ENCODE measurements around the gene ELMO1. TPM values are rescaled to one million over a fixed set of nuclear protein-coding genes. Genes with fewer than 3 reads are reported as not detected.

The ELMO1 gene
- total and polyA plus RNA-seq, 8 donors, result 18.2 to 55.3 (median 45.6) TPM

- ATAC-seq (peak; percentile 44), DNase-seq (no peak)
- Histone ChIP-seq H3K4me1 (peaks cover under 1 to 39% of the 10 kb centered on the region in 2 donors), H3K4me3 (no peak overlapping the region), H3K27ac (peak overlapping the region in 1 of 2 donors; percentile 45), H3K36me3 (no peaks in the 10 kb centered on the region), H3K9me3 (no peaks in the 10 kb centered on the region), H3K27me3 (no peaks in the 10 kb centered on the region)
- TF ChIP-seq CTCF (IDR thresholded peaks at IDR 0.05), result no peak
- intact Hi-C loops (cut with DNase I), result no loop called here
These were observed 23.7 kb downstream of the ELMO1 start for GRCh38 chr7:37424995-37425394.

GRCh38 chr7:37424521-37424920 lies 24.1 kb downstream of the ELMO1 start:
- peaks cover 0 to 39% of the 10 kb centered on the region in 2 donors for H3K4me1 ChIP-seq
- no peaks in the 10 kb centered on the region for H3K36me3 ChIP-seq
- intact Hi-C loops (cut with DNase I), result no loop called here
- no peak overlapping the region for H3K27ac ChIP-seq
- no peaks in the 10 kb centered on the region for H3K27me3 ChIP-seq
- H3K4me3 ChIP-seq, result no peak overlapping the region
- ATAC-seq (no peak), DNase-seq (no peak)
- H3K9me3 ChIP-seq, result no peaks in the 10 kb centered on the region
- TF ChIP-seq CTCF (IDR thresholded peaks at IDR 0.05), result no peak

- no peak for TF ChIP-seq CTCF (IDR thresholded peaks at IDR 0.05)
- Histone ChIP-seq H3K9me3 (no peaks in the 10 kb centered on the region), H3K36me3 (no peaks in the 10 kb centered on the region), H3K4me3 (no peak overlapping the region), H3K4me1 (peaks cover 0 to 33% of the 10 kb centered on the region in 2 donors), H3K27ac (peak overlapping the region in 1 of 2 donors; percentile 28), H3K27me3 (no peaks in the 10 kb centered on the region)
- intact Hi-C loops (cut with DNase I), result no loop called here
- ATAC-seq (peak; percentile 54), DNase-seq (peak in 1 of 4 donors; percentile 36)
These were observed 26.7 kb downstream of the ELMO1 start for GRCh38 chr7:37421861-37422500.

DNA sequence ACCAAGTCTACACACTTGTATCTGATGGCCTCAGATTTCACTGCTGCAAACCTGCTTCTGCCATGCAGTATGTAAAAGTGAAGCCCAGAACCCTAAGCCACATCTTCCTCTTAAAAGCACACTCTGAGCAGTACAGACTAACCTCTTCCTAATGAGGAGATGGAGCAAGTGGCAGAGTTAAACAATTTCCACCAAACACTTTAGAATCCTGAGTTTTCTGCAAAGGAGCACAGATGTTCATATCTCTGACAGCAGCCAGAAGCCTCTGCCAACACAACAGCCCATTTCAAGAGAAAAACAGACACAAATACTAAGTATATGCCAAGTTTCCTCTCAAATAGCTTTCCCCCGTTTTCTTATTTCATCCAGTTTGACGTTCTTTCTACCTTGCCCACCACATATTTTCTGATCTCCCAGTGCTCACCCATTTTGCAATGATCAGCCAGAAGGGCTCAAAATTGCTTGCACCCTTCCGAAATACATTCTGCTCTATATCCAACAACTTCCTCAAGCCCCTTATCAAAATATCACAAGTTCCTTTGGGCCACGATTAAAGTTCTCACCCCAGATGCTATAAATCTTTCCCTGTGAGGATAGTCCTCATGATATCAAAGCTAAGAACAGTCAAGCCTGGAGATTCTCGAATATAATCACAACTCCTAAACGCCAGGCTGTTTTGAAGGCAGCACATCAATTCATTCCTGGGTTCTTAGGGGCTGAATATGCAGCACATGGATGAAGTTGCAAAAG lies 27.5 kb downstream of the ELMO1 start:
- peaks cover 0 to 32% of the 10 kb centered on the region in 2 donors for H3K4me1 ChIP-seq
- DNase-seq (peak in 2 of 4 donors; percentile 41 to 59), ATAC-seq (no peak)
- no peaks in the 10 kb centered on the region for H3K27me3 ChIP-seq
- no peak overlapping the region for H3K4me3 ChIP-seq
- no peaks in the 10 kb centered on the region for H3K9me3 ChIP-seq
- H3K36me3 ChIP-seq, result no peaks in the 10 kb centered on the region
- no peak for TF ChIP-seq CTCF (IDR thresholded peaks at IDR 0.05)
- intact Hi-C loops (cut with DNase I), result no loop called here
- no peak overlapping the region for H3K27ac ChIP-seq

DNA sequence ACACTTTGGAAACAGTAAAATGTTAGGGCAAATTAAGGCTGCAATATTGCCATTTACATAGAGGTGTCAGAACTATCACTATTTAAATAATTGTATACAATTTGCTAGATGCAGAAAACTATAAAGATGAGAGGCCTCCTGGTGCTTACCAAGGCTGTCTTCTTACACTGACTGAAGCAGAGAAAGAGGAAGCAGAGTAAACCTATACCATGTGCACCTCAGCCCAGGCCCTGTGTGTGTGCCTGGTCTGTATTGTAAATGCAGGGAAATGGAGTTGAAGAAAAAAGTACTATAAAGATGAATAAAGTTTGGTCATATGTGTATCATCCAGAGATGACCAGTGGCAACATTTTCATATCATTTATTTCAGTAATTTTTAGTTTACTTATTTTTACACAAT lies 29.2 kb downstream of the ELMO1 start:
- peaks cover 0 to 16% of the 10 kb centered on the region in 2 donors for H3K4me1 ChIP-seq
- ATAC-seq (no peak), DNase-seq (no peak)
- no peaks in the 10 kb centered on the region for H3K9me3 ChIP-seq
- no peak for TF ChIP-seq CTCF (IDR thresholded peaks at IDR 0.05)
- no peaks in the 10 kb centered on the region for H3K27me3 ChIP-seq
- no peak overlapping the region for H3K4me3 ChIP-seq
- intact Hi-C loops (cut with DNase I), result no loop called here
- H3K27ac ChIP-seq, result no peak overlapping the region
- H3K36me3 ChIP-seq, result no peaks in the 10 kb centered on the region

Measured in left lung (tissue), 10 donors.